Measurements from ENCODE around the gene DDX39B. TPM values are rescaled to one million over a fixed set of nuclear protein-coding genes. Genes with fewer than 3 reads are reported as not detected.

Gene DDX39B
- total and polyA plus RNA-seq, 8 donors = 201 to 685 (median 600) TPM

DNA sequence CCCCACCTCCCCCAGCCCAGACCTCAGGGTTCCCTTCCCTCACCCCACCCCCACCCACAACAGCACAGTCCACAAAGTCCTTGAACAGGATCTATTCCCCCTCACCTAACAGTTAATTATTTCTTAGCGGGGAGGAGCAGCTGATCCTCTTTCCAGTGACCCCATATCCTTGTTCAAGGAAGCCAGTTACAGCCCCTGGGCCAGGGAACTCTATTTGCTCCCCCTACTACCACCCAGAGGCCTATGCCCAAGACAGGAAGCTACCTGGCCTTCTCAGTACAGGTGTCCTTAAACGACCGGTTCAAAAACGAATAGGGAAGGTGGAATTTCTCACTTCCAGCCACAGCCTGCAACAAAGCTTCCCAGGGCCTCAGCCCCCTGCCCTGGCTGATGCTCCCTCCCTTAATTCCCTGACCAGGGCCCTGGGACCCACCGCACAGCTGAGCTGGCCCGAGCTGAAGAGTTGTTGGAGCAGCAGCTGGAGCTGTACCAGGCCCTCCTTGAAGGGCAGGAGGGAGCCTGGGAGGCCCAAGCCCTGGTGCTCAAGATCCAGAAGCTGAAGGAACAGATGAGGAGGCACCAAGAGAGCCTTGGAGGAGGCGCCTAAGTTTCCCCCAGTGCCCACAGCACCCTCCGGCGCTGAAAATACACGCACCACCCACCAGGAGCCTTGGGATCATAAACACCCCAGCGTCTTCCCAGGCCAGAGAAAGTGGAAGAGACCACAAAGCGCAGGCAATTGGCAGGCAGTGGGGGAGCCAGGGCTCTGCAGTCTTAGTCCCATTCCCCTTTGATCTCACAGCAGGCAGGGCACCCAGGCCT, 12.3 kb downstream of the DDX39B start:
- TF ChIP-seq, protein P1, sequence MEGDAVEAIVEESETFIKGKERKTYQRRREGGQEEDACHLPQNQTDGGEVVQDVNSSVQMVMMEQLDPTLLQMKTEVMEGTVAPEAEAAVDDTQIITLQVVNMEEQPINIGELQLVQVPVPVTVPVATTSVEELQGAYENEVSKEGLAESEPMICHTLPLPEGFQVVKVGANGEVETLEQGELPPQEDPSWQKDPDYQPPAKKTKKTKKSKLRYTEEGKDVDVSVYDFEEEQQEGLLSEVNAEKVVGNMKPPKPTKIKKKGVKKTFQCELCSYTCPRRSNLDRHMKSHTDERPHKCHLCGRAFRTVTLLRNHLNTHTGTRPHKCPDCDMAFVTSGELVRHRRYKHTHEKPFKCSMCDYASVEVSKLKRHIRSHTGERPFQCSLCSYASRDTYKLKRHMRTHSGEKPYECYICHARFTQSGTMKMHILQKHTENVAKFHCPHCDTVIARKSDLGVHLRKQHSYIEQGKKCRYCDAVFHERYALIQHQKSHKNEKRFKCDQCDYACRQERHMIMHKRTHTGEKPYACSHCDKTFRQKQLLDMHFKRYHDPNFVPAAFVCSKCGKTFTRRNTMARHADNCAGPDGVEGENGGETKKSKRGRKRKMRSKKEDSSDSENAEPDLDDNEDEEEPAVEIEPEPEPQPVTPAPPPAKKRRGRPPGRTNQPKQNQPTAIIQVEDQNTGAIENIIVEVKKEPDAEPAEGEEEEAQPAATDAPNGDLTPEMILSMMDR (IDR thresholded peaks at IDR 0.05) = no peak
- peaks cover 0 to 2% of the 10 kb centered on the region in 2 donors for H3K4me1 ChIP-seq
- no peak overlapping the region for H3K27ac ChIP-seq
- DNase-seq (no peak), ATAC-seq (no peak)
- no peaks in the 10 kb centered on the region for H3K27me3 ChIP-seq
- H3K4me3 ChIP-seq = no peak overlapping the region
- peaks cover 0 to 62% of the 10 kb centered on the region in 2 donors for H3K36me3 ChIP-seq
- H3K9me3 ChIP-seq = no peaks in the 10 kb centered on the region
- intact Hi-C loops (cut with DNase I) = no loop called here

DNA sequence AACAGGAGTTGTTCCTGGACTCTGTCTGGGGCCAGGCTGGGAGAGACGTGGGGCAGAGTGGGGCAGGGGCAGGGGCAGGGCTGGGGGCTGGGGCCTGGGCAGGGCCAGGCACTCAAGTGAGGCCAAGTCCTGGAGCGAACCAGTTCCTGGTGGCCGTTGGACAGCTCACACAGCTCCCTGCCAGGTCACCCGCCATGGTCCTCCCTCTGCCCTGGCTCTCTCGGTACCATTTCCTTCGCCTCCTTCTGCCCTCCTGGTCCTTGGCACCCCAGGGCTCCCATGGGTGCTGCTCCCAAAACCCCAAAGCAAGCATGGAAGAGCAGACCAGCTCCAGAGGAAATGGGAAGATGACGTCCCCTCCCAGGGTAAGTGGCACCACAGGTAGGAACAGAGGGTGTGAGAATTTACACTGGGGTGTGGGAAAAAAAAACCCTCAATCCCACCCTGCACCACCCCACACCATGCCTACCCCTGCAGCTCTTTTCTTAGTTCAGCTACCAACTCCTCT, 12.9 kb downstream of the DDX39B start, which contains the start of gene MCCD1:
MCCD1 (plus strand) TSS at position 142 of the 508 bp plus-strand sequence; CDS start at position 195, 53 bp downstream.
- ATAC-seq (no peak), DNase-seq (no peak)
- no peak within 1 kb of the TSS for H3K27ac ChIP-seq
- no peaks in the 10 kb centered on the region for H3K27me3 ChIP-seq
- peaks cover 0 to 2% of the 10 kb centered on the region in 2 donors for H3K4me1 ChIP-seq
- intact Hi-C loops (cut with DNase I) = no loop called here
- H3K9me3 ChIP-seq = no peaks in the 10 kb centered on the region
- no peak within 1 kb of the TSS for H3K4me3 ChIP-seq
- TF ChIP-seq, protein P1 (IDR thresholded peaks at IDR 0.05) = no peak
- peaks cover 0 to 55% of the 10 kb centered on the region in 2 donors for H3K36me3 ChIP-seq

DNA sequence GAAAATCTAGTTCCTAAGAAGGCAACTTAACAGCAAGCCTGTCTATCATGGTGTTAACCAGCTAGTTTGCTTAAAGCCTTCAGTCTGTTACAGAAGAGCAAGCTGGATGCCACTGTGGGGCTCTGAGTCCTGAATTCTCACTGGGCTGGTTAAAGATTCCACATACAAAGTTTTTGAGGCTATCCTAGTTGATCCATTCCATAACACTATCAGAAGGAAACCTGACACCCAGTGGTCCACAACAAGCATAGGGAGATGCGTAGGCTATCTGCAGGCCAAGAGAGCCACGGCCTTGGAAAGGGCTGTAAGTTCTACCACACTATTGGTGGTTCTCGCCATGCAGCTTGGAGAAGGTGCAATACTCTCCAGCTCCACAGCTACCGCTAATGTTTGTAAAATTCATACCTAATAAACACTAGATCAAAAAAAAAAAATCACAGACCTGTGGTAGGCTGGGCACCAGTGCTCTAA, 13.5 kb downstream of the DDX39B start:
- DNase-seq = no peak
- H3K27ac ChIP-seq = no peak overlapping the region
- no peaks in the 10 kb centered on the region for H3K27me3 ChIP-seq
- peaks cover 0 to 2% of the 10 kb centered on the region in 2 donors for H3K4me1 ChIP-seq
- intact Hi-C loops (cut with DNase I) = no loop called here
- ATAC-seq = no peak
- H3K36me3 ChIP-seq = peaks cover 0 to 50% of the 10 kb centered on the region in 2 donors
- no peaks in the 10 kb centered on the region for H3K9me3 ChIP-seq
- TF ChIP-seq, protein P1 (IDR thresholded peaks at IDR 0.05) = no peak
- H3K4me3 ChIP-seq = no peak overlapping the region

DNA sequence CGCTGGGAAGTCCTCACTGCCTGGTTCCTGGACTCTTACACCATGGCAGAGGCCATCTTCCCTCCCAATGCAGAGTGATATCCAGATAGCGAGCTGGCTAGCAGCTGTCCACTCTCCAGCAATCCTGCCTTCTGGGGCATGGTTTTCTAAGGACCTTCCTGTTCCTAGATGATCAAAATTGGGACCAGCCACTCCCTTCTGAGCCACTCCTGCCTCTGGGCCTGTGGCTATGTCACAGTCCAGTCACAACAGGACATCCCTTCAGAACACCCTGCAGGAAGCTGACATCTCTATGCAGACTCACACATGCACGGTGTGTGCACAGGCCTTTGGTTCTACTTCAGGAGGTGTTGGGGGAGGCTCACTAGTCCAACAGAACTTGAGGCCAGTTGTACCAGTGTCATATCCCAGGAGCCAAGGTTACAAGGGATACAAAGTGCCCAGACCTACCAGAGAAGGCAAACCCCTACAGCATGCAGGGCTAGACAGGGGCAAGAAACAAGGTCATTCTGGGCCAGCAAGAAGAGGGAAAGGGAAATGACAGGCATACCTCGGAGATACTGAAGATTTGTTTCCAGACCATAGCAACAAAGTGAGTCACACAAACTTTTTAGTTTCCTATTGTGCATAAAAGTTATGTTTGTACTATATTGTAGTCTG, 15.7 kb downstream of the DDX39B start:
- Histone ChIP-seq H3K9me3 (no peaks in the 10 kb centered on the region), H3K36me3 (peaks cover 0 to 27% of the 10 kb centered on the region in 2 donors), H3K4me3 (no peak overlapping the region), H3K4me1 (peaks cover 0 to 2% of the 10 kb centered on the region in 2 donors), H3K27me3 (no peaks in the 10 kb centered on the region), H3K27ac (peak overlapping the region in 1 of 2 donors; percentile 50)
- ATAC-seq (peak; percentile 57), DNase-seq (no peak)
- TF ChIP-seq, protein P1 (IDR thresholded peaks at IDR 0.05) = no peak
- intact Hi-C loops (cut with DNase I) = no loop called here

DNA sequence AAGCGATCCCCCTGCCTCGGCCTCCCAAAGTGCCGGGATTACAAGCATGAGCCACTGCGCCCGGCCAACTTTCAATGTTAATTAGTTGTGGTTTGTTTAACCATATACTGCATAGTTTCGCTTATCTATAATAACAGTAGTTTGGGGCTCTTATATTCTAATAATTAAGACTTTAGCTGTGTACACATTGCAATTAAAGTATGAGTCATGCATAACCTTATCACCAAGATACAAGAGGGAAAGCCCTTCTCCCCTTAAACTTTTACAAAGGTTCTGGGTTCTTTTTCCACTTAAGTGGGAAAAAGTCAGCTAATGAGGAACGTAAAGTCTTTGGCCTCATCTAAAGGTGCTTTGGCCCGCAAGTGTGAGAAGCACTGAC, 16.3 kb downstream of the DDX39B start:
- H3K27me3 ChIP-seq = no peaks in the 10 kb centered on the region
- peaks cover 0 to 22% of the 10 kb centered on the region in 2 donors for H3K36me3 ChIP-seq
- ATAC-seq (peak; percentile 21), DNase-seq (no peak)
- peaks cover 0 to 2% of the 10 kb centered on the region in 2 donors for H3K4me1 ChIP-seq
- H3K9me3 ChIP-seq = no peaks in the 10 kb centered on the region
- TF ChIP-seq, protein P1 (IDR thresholded peaks at IDR 0.05) = no peak
- no peak overlapping the region for H3K4me3 ChIP-seq
- intact Hi-C loops (cut with DNase I) = no loop called here
- peak overlapping the region in 1 of 2 donors; percentile 50 for H3K27ac ChIP-seq

Measured in left lung (tissue), 10 donors.